Measurements from ENCODE around the gene ADAMTS9. TPM values are rescaled to one million over a fixed set of nuclear protein-coding genes. Genes with fewer than 3 reads are reported as not detected.

ADAMTS9 gene
- total and polyA plus RNA-seq, 3 donors from 2014 or later: 5.1 to 8.1 (median 5.9) TPM

DNA sequence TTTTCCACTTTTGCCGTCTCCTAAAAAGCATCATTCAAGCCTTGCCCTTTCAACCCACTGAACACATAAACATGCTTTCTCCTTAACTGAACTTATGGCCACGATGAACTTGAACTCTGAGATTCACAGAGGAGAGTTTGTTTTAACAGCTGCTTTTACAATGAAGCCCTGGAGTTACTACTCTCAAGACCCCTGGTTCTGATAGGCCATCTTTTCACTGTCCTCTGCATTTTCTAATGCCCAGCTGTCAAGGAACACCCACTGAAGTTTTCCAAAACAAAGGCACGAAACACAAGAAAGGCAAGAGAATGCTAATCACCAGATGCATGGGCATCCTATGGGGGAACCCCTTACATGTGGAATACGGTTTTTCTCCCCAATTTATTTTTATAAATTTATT is 100.8 kb downstream of the ADAMTS9 start:
- H3K9me3 ChIP-seq: no peaks in the 10 kb centered on the region
- DNase-seq: no peak
- no peaks in the 10 kb centered on the region for H3K36me3 ChIP-seq (ENCODE audit: low read depth, missing control alignments)
- WGBS, 2 donors: 76% methylated on average over 4 of the region's 4 CpGs
- H3K4me3 ChIP-seq: no peak overlapping the region
- H3K4me1 ChIP-seq: no peaks in the 10 kb centered on the region
- intact Hi-C loops (cut with DNase I; ENCODE audit: low total_unique reads): no loop called here
- H3K27ac ChIP-seq: no peak overlapping the region
- TF ChIP-seq, protein P1, sequence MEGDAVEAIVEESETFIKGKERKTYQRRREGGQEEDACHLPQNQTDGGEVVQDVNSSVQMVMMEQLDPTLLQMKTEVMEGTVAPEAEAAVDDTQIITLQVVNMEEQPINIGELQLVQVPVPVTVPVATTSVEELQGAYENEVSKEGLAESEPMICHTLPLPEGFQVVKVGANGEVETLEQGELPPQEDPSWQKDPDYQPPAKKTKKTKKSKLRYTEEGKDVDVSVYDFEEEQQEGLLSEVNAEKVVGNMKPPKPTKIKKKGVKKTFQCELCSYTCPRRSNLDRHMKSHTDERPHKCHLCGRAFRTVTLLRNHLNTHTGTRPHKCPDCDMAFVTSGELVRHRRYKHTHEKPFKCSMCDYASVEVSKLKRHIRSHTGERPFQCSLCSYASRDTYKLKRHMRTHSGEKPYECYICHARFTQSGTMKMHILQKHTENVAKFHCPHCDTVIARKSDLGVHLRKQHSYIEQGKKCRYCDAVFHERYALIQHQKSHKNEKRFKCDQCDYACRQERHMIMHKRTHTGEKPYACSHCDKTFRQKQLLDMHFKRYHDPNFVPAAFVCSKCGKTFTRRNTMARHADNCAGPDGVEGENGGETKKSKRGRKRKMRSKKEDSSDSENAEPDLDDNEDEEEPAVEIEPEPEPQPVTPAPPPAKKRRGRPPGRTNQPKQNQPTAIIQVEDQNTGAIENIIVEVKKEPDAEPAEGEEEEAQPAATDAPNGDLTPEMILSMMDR (IDR thresholded peaks at IDR 0.05): no peak
- no peak for TF ChIP-seq POLR2A (IDR thresholded peaks at IDR 0.05)
- no peaks in the 10 kb centered on the region for H3K27me3 ChIP-seq

DNA sequence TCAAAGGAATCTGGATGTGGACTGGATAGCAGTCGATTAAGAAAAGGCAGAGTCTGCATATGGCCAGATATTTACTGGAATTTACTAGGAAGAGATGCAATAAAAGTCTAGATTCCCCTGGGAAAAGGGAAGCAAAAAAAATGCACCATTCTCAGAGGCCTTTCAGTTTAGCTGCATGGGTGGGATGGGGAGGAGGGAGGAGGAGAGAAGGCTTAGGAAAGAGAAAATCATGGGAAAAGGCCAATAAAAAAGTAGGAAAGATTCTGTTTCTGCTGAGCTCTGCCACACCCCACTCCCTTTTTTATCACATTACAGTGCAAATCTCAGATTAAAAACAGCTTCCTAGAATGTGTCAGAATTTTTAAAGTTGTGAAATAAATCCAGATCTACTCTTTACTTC is 103.6 kb downstream of the ADAMTS9 start:
- TF ChIP-seq, protein P1 (IDR thresholded peaks at IDR 0.05): no peak
- TF ChIP-seq POLR2A (IDR thresholded peaks at IDR 0.05): no peak
- H3K4me1 ChIP-seq: no peaks in the 10 kb centered on the region
- DNase-seq: no peak
- H3K4me3 ChIP-seq: no peak overlapping the region
- H3K9me3 ChIP-seq: no peaks in the 10 kb centered on the region
- no peaks in the 10 kb centered on the region for H3K27me3 ChIP-seq
- H3K27ac ChIP-seq: no peak overlapping the region
- intact Hi-C loops (cut with DNase I; ENCODE audit: low total_unique reads): no loop called here
- H3K36me3 ChIP-seq (ENCODE audit: low read depth, missing control alignments): no peaks in the 10 kb centered on the region
- 50 to 55% methylated on average over 1 of the region's 1 CpG for WGBS, 2 donors

DNA sequence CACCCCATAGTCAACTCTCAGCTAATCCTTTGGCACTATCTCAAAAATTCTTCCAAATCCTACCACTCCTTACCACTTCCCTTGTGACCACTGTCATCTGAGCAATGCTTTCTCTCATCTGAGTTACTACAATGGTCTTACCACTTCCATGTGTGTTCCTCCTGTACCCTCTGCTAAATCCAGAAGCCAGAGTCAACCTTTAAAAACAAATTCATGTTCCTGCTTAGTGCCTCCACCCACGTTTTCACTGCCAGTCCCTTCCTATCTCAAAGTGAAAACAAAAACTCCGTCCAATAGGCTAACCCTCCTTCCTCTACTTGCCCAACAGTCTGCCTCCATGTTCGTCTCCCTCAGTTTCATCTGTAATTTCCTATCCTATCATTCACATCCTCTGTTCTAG is 109.0 kb downstream of the ADAMTS9 start:
- TF ChIP-seq, protein P1 (IDR thresholded peaks at IDR 0.05): no peak
- no peak for TF ChIP-seq POLR2A (IDR thresholded peaks at IDR 0.05)
- Histone ChIP-seq H3K27me3 (no peaks in the 10 kb centered on the region), H3K9me3 (no peaks in the 10 kb centered on the region), H3K4me3 (no peak overlapping the region), H3K27ac (no peak overlapping the region), H3K36me3 (ENCODE audit: low read depth, missing control alignments) (no peaks in the 10 kb centered on the region), H3K4me1 (no peaks in the 10 kb centered on the region)
- 64 to 79% methylated on average over 3 of the region's 3 CpGs for WGBS, 2 donors
- intact Hi-C loops (cut with DNase I; ENCODE audit: low total_unique reads): no loop called here
- no peak for DNase-seq

DNA sequence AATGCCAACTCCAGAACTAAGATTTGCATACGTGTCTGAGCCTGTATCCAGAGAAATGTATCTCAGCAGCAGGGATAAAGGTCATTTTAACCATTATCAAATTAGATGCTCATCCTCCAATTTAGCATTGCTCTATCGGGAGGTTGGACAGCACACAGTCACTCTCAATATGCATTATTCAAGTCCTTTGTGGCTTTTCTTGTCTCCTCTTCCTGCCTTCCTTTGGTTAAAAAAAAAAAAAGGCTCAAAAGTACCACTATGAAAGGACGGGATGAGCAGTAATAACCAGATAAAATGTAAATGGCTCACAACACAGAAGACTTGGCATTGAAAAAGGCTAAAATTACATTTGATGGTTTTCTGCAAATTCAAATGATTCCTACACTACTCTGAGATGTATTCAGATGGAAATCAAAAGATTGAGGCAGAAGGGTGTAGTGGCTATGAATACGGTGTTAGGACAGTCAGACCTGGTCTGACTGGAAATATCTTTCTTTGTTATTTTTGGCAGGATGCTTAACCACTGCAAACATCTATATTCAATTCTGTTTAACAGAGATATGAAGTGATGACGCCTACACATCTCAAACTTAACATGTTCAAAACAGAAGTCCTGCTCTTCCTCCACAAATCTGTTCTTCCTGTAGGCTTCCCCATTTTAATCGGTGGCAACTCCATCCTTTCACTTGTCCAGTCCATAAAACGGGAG is 109.6 kb downstream of the ADAMTS9 start:
- H3K27me3 ChIP-seq: no peaks in the 10 kb centered on the region
- no peak for DNase-seq
- TF ChIP-seq, protein P1 (IDR thresholded peaks at IDR 0.05): no peak
- no peak for TF ChIP-seq POLR2A (IDR thresholded peaks at IDR 0.05)
- H3K36me3 ChIP-seq (ENCODE audit: low read depth, missing control alignments): no peaks in the 10 kb centered on the region
- intact Hi-C loops (cut with DNase I; ENCODE audit: low total_unique reads): no loop called here
- H3K4me3 ChIP-seq: no peak overlapping the region
- H3K4me1 ChIP-seq: no peaks in the 10 kb centered on the region
- H3K9me3 ChIP-seq: no peaks in the 10 kb centered on the region
- 82 to 83% methylated on average over 7 of the region's 7 CpGs for WGBS, 2 donors
- no peak overlapping the region for H3K27ac ChIP-seq

DNA sequence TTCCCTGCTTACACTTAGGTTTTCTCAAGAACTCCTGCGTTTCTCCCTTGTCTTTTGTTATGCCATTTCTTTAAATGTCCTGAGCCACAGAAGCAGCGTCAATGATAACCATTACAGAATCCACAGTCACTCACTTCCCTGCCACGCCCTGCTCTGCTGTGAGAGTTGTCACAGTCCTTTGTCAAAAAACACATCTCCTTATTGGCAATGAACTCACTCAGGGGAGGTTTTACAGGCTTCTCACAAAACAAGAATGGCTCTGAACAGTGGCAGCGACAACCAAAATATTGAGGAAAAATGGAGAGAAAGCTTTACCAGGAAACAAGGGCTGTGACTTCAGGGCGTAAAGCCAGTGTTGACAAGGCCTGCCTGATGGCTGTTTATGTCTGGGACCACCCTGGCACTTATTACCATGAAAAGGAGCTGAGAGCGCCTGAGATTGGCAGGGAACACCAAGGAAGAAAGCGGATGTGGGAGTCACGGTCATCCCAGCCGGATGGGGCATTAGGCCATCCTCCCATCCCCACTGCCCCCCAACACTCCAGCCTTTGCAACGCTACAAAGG is 111.5 kb downstream of the ADAMTS9 start:
- no peak overlapping the region for H3K4me3 ChIP-seq
- H3K36me3 ChIP-seq (ENCODE audit: low read depth, missing control alignments): no peaks in the 10 kb centered on the region
- no peak overlapping the region for H3K27ac ChIP-seq
- no peak for DNase-seq
- no peaks in the 10 kb centered on the region for H3K27me3 ChIP-seq
- WGBS, 2 donors: 96% methylated on average over 10 of the region's 10 CpGs
- H3K9me3 ChIP-seq: no peaks in the 10 kb centered on the region
- intact Hi-C loops (cut with DNase I; ENCODE audit: low total_unique reads): no loop called here
- TF ChIP-seq POLR2A (IDR thresholded peaks at IDR 0.05): no peak
- TF ChIP-seq, protein P1 (IDR thresholded peaks at IDR 0.05): no peak
- peaks cover 8% of the 10 kb centered on the region for H3K4me1 ChIP-seq

Data from testis (tissue), 3 donors.